GM20431 (cell line): Measurements from ENCODE around the gene FMNL2.

Source experiments
- in situ Hi-C: fragments of 300-500 bp; cut with MseI, MboI; formaldehyde crosslinking; loops from one replicate; pipeline ENCODE4 v1.15.0; 2020; ENCODE audit warnings: low sequenced_read_pairs; ENCODE audit not compliant: unreplicated experiment

FMNL2 gene

DNA sequence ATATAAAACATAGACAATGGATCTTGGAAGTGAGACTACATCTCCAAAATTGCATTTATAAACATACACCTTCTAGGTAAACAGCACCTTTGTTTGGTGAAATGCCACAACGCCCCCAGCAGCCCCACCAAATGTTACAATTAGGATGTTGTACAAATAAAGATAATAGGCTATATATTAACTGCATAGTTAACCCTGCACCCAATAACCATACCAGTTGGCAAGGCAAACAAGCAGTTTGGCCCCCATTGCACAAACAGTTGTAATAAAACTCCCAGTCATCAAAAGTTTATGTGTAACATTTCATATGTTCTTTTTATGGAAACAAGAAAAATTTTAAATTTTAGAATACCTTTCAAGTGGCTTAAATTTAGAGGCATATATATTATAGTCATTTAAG lies 315.0 kb downstream of the FMNL2 start:
- in situ Hi-C loops: no loop called here

DNA sequence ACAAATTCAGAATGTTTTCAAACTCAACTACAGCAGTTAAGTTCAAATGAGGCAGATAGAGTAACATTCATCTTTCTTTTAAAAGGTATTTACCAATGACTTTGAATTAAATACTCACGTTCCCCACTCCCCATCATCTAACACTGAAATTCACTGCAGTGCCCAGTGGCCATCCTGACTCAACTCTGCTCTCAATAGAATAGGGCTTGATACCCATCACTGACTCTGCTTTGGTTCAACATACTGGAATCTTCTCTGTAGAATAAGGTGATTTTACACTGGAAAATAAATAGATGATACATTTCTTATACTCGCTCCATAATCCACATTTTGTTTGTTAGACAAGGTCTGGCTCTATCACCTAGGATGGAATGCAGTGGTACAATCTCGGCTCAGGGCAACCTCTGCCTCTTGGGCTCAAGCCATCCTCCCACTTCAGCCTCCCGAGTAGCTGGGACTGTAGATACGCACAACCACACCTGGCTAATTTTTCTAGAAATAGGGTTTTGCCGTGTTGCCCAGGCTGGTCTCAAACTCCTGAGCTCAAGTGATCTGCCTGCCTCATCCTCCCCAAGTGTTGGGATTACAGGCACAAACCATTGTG lies 315.9 kb downstream of the FMNL2 start:
- in situ Hi-C loops: no loop called here

DNA sequence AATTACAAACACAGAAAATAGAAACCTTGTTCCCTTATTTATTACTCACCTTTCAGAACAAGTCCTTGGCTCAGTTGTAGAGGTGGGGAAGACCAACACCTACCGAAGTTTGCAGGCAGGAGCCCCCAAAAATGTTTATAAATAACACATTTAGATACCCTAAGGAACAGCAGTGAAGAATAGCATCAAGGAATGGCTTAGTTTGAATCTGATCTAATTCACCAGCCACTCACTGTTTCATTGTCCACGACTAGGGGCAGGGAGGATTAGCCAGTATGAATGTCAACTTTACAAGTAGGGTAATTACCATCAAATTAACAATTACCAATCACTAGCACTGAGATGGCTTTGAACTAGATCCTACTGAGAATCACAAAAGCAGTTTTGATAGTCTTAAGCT lies 316.9 kb downstream of the FMNL2 start:
- in situ Hi-C loops: no loop called here

DNA sequence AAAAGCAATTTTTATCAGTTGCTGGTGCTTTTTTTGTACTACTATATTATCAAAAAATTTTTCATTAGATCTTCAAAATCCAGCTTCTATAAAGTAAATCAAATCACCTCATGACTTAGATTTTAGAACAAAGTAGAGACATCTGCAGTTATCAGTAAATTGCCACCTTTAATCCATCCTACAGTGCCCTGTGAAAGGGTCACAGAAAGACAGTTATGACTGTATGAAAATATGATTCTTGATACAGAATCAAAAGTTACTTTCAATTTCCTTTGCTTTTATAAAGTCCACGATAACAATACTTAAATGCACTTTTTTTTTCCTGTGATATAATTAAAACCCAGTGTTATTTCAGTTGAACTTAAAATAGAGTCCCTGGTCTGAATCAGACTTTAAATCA lies 320.9 kb downstream of the FMNL2 start:
- in situ Hi-C loops: no loop called here

DNA sequence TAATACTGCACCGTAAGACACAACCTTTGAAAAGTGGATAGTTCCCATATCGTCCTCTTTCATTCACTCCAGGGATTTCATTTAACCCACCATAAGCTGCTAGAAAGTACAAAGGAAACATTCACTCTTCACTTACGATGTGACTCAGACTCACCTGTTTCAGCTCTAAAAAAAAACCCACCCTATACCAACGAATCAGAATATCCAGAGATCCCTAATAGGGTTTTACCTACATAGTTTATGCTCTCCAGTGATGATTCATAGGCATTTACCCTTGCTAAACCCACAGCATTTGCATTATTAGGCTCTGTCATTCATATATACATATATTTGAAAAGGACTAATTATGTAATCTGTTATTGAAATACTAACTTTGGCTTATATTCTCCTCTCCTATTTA lies 322.1 kb downstream of the FMNL2 start:
- in situ Hi-C loops: no loop called here

DNA sequence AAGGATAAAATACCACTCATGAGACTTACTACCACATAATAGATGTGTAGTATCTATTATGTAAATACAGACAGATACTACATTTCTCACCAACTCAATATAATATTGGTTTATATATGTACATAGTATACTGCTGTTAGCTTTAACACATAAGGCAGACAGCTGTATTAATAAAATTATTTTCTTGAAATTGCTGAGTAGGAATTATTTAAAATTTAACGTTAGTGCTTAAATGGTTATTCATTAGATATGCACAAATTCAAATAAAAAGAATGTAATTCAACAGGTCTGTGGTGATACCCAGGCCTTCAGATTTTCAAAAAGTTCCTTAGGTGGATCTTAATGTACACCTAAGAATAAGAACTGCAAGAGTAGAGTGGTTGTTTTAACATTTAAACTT lies 323.2 kb downstream of the FMNL2 start:
- in situ Hi-C loops: no loop called here

DNA sequence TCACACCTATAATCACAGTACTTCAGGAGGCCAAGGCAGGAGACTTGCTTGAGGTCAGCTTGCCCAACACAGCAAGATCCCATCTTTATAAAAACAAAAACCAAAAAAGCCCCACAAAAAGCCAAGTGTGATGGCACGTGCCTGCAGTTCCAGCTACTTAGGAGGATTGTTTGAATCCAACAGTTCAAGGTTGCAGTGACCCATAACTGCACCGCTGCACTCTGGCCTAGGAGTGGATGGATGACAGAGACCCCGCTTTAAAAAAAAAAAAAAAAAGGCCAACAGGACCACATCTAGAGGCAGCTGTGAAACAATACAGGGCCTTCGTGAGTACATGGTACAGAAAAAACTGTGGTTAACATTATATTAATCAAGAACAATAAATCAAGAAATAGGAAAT lies 326.1 kb downstream of the FMNL2 start:
- in situ Hi-C loops: no loop called here

DNA sequence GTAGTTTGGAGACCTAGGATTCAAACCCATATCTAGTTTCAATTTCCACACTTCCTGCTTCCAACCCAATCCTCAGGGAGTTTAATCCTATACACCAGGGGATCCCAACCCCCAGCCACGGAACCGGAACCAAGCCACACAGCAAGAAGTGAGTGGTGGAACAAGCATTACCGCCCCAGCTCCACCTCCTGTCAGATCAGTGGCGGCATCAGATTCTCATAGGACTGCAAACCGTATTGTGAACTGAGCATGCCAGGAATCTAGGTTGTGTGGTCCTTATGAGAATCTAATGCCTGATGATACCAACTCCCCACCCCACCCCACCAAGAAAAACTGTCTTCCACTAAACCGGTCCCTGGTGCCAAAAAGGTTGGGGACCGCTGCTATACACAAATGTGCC lies 329.8 kb downstream of the FMNL2 start:
- in situ Hi-C loops: no loop called here

DNA sequence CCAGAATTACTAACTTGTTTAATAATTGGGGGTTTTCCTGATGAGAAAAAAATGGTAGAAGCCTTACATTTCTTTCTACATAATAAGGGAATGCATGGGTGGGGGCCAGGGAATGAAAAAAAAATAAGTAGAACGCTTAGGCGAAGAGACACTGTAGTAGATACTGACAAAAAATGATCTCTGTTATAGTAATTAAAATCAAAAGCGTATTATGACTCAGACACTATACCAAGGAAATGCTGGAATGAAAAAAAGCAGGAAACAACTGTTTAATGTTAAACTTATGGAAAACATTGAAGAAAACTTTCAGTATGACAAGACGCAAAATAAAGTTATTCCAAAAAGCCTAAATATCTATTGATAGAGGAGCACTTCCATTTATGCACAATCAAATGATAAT lies 339.4 kb downstream of the FMNL2 start:
- in situ Hi-C loops: no loop called here

DNA sequence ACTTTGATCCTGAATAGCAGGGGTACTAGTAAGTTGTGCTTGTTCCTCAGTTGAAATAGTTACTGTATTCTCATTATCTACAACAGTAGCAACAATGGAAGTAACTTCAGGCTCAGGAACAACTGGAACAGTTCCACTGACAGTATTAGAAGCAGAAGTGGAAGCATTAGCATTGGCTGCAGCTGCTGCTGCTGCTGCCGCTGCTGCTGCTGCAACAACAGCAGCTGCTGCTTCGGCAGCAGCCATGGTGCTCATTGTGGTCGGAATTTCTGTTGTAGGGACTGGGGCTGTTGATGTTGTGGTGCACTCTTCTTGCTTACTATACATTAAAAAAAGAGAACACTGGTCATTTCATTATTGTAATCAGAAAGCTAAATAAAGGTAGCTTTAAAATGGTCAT lies 341.5 kb downstream of the FMNL2 start:
- in situ Hi-C loops: no loop called here

DNA sequence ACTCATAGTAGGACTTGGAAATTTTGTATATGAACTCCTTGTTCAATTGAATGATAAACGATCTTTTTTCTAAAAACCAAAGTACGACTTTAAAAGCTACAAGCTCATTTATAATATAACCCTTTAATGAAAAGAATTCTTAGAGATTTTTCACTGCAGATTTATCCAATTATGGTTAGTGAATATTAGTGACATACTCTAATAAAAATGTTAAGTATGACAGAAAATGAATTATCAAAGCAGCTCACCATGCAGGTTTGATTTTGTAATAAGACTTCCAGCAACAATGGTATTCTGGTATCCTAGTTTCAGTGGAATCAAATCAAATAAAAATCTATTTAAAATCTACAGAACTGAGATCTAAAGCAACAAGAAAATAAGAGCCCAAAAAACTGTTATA lies 343.8 kb downstream of the FMNL2 start:
- in situ Hi-C loops: no loop called here

DNA sequence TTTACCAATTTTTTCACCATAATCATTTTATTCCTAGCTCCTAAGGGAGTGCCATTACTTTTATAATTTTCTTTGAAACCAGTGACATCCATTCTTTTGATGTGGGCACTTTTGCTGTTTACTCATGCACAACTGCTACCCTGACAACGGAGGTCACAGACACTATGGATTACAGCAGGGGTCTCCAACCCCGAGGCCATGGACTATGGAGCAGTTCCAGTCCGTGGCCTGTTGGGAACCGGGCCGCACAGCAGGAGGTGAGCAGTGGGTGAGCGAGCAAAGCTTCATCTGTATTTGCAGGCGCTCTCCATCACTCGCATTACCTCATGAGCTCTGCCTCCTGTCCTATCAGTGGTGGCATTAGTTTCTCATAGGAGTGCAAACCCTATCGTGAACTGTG lies 347.7 kb downstream of the FMNL2 start:
- in situ Hi-C loops: no loop called here

DNA sequence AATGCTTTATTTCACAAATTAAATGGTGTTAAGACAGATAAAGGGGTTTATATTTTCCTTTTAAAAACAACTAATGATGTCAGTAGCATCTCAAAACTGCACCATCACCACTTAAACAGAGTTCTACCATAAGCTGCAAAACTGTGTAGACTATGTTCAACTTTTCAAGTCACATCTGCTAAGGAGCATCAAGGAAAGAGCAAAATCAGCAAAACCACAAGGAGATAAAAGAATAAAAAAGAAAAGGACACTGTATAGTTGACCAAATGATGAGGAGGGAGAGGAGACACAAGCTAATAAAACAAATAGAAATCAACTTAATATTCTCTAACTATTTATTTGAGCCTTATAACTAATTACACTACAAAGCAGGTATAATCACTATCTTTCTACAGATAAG lies 348.4 kb downstream of the FMNL2 start:
- in situ Hi-C loops: no loop called here

DNA sequence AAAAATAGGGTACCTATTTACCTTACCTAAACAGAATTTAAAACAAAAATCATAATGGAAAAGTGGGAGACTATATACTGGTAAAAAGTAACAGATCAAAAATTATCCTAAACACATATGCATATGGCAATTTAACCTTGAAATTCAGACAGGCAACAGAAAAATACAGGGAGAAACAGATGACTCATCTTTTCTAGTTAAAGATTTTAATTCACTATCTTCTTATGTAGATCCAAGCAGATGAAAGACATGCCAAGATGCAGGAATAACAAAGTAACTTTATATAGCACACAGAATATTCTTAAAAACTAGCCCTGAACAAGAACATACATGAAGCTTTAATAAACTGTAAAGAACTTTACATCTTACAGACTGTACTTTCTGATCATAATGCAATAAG lies 351.3 kb downstream of the FMNL2 start:
- in situ Hi-C loops: no loop called here

DNA sequence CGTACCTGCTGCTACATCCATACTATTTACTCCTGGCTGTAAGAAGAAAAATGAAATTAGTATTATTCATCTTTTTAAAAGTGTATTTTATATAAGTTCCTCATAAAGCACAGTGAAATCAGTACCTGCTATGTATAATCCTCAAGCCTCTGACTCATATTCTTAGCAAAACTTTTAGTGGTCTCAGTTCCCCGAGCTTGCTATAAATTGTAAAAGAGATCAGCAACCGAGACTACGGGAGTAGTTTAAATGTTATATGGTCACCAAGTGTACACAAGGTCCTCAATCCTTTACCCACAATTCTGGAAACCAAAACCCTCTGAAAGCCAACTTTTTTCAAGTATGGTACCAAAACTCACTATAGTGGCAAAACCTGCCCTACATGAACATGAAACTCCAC lies 358.1 kb downstream of the FMNL2 start:
- in situ Hi-C loops: no loop called here

DNA sequence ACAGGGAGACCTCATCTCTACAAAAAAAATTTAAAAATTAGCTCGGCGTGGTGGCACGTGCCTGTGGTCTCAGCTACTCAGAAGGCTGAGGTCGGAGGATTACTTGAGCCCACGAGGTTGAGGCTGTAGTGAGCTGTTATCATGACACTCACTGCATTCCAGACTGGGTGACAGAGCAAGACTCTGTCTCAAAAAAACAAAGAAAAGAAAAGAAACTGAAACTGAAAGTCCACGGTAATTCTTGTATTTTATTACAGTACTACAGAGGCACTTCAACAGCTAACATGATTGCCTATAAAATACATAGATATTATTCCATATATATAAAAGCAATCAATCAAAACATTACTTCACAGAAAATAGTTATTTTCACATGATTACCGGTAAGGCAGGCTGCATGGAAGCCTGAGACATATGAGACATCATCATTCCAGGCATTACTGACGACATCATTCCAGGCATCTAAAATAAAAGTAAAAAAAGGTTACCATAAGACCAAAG lies 359.2 kb downstream of the FMNL2 start:
- in situ Hi-C loops: no loop called here

DNA sequence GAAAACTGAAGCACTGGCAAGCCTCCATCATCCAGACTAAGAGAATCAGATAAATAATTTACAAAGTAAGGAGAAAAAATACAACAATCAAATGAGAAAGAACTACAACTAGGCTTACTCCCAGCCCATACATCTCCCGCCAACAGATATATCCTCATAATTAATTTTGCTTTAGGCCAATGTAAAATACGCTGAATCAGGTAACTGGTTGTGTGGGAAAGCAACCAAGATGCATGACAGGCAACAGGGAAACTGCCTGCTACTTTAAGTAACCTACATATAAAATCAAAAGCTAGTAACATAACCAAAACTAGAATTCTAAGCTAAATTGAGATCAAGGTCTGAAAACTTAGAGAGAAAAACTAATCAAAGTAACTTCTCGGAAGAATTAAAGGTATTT lies 360.8 kb downstream of the FMNL2 start:
- in situ Hi-C loops: no loop called here

DNA sequence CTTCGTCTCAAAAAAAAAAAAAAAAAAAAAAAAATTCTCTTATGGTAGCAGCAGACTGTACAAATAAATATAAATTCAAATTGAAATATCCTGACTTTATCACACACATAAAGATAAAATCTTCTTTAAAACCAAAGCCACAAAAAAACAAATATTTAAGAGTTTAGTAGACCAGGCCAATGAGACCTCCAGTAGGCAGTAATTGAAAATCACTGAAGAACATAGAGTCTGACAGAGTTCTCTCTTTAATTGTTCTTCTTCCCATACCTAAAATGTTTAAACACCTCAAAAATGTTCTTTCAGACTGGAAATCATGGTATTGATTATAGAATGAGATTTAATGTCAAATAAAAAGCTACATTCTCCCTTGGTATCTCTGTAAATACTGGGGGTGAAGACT lies 361.5 kb downstream of the FMNL2 start:
- in situ Hi-C loops: no loop called here
